ENCODE measurements around the gene NAB2.

NAB2 gene

GRCh38 chr12:57127101-57127725, 38.3 kb downstream of the NAB2 start:
- Mint-ChIP-seq H3K27me3 (ENCODE audit: low read depth) (peaks cover 52% of the 10 kb centered on the region), H3K4me1 (ENCODE audit: low read depth) (peaks cover 4% of the 10 kb centered on the region), H3K4me3 (peak overlapping the region; percentile 77), H3K36me3 (ENCODE audit: low read depth) (peaks cover 8% of the 10 kb centered on the region), H3K27ac (no peak overlapping the region), H3K9me3 (peaks cover 19% of the 10 kb centered on the region)

- peaks cover 14% of the 10 kb centered on the region for H3K9me3 Mint-ChIP-seq
- H3K36me3 Mint-ChIP-seq (ENCODE audit: low read depth): peaks cover 8% of the 10 kb centered on the region
- H3K27ac Mint-ChIP-seq: no peak within 1 kb of the TSS
- peaks cover 4% of the 10 kb centered on the region for H3K4me1 Mint-ChIP-seq (ENCODE audit: low read depth)
- peaks cover 57% of the 10 kb centered on the region for H3K27me3 Mint-ChIP-seq (ENCODE audit: low read depth)
- H3K4me3 Mint-ChIP-seq: peak within 1 kb of the TSS; percentile 77
These were observed 39.0 kb downstream of the NAB2 start, which contains the start of gene LRP1 for GRCh38 chr12:57127726-57128518. TSS of gene LRP1 (plus strand) at chr12:57128483. CDS start at chr12:57128965, 482 bp downstream.

GRCh38 chr12:57128519-57129247, 39.8 kb downstream of the NAB2 start:
- H3K27ac Mint-ChIP-seq: no peak overlapping the region
- no peak overlapping the region for H3K4me3 Mint-ChIP-seq
- peaks cover 5% of the 10 kb centered on the region for H3K36me3 Mint-ChIP-seq (ENCODE audit: low read depth)
- peaks cover 8% of the 10 kb centered on the region for H3K9me3 Mint-ChIP-seq
- peaks cover 4% of the 10 kb centered on the region for H3K4me1 Mint-ChIP-seq (ENCODE audit: low read depth)
- H3K27me3 Mint-ChIP-seq (ENCODE audit: low read depth): peaks cover 57% of the 10 kb centered on the region

GRCh38 chr12:57129321-57129842, 40.5 kb downstream of the NAB2 start:
- H3K27ac Mint-ChIP-seq: no peak overlapping the region
- H3K9me3 Mint-ChIP-seq: peaks cover 1% of the 10 kb centered on the region
- H3K27me3 Mint-ChIP-seq (ENCODE audit: low read depth): peaks cover 54% of the 10 kb centered on the region
- H3K4me3 Mint-ChIP-seq: peak overlapping the region; percentile 59
- H3K36me3 Mint-ChIP-seq (ENCODE audit: low read depth): no peaks in the 10 kb centered on the region
- H3K4me1 Mint-ChIP-seq (ENCODE audit: low read depth): peaks cover 4% of the 10 kb centered on the region

GRCh38 chr12:57129889-57130288, 41.0 kb downstream of the NAB2 start:
- Mint-ChIP-seq H3K4me1 (ENCODE audit: low read depth) (peaks cover 4% of the 10 kb centered on the region), H3K27me3 (ENCODE audit: low read depth) (peaks cover 48% of the 10 kb centered on the region), H3K4me3 (peak overlapping the region; percentile 59), H3K9me3 (no peaks in the 10 kb centered on the region), H3K36me3 (ENCODE audit: low read depth) (no peaks in the 10 kb centered on the region), H3K27ac (no peak overlapping the region)

GRCh38 chr12:57130941-57131340, 42.0 kb downstream of the NAB2 start:
- H3K4me3 Mint-ChIP-seq: no peak overlapping the region
- peaks cover 4% of the 10 kb centered on the region for H3K4me1 Mint-ChIP-seq (ENCODE audit: low read depth)
- H3K27me3 Mint-ChIP-seq (ENCODE audit: low read depth): peaks cover 43% of the 10 kb centered on the region
- H3K9me3 Mint-ChIP-seq: no peaks in the 10 kb centered on the region
- H3K36me3 Mint-ChIP-seq (ENCODE audit: low read depth): no peaks in the 10 kb centered on the region
- H3K27ac Mint-ChIP-seq: no peak overlapping the region

GRCh38 chr12:57131896-57132744, 43.2 kb downstream of the NAB2 start:
- H3K4me1 Mint-ChIP-seq (ENCODE audit: low read depth): peaks cover 3% of the 10 kb centered on the region
- H3K27ac Mint-ChIP-seq: no peak overlapping the region
- no peaks in the 10 kb centered on the region for H3K36me3 Mint-ChIP-seq (ENCODE audit: low read depth)
- H3K4me3 Mint-ChIP-seq: no peak overlapping the region
- H3K27me3 Mint-ChIP-seq (ENCODE audit: low read depth): peaks cover 31% of the 10 kb centered on the region
- H3K9me3 Mint-ChIP-seq: no peaks in the 10 kb centered on the region

- Mint-ChIP-seq H3K4me3 (no peak overlapping the region), H3K9me3 (no peaks in the 10 kb centered on the region), H3K27me3 (ENCODE audit: low read depth) (peaks cover 29% of the 10 kb centered on the region), H3K4me1 (ENCODE audit: low read depth) (no peaks in the 10 kb centered on the region), H3K27ac (no peak overlapping the region), H3K36me3 (ENCODE audit: low read depth) (no peaks in the 10 kb centered on the region)
These were observed 44.2 kb downstream of the NAB2 start for GRCh38 chr12:57133013-57133569.

- Mint-ChIP-seq H3K36me3 (ENCODE audit: low read depth) (no peaks in the 10 kb centered on the region), H3K9me3 (no peaks in the 10 kb centered on the region), H3K27ac (no peak overlapping the region), H3K4me3 (no peak overlapping the region), H3K4me1 (ENCODE audit: low read depth) (no peaks in the 10 kb centered on the region), H3K27me3 (ENCODE audit: low read depth) (peaks cover 29% of the 10 kb centered on the region)
These were observed 45.0 kb downstream of the NAB2 start for GRCh38 chr12:57133916-57134315.

GRCh38 chr12:57134949-57135348, 46.0 kb downstream of the NAB2 start:
- H3K4me1 Mint-ChIP-seq (ENCODE audit: low read depth): no peaks in the 10 kb centered on the region
- no peaks in the 10 kb centered on the region for H3K36me3 Mint-ChIP-seq (ENCODE audit: low read depth)
- H3K27me3 Mint-ChIP-seq (ENCODE audit: low read depth): peaks cover 24% of the 10 kb centered on the region
- no peak overlapping the region for H3K27ac Mint-ChIP-seq
- H3K4me3 Mint-ChIP-seq: no peak overlapping the region
- H3K9me3 Mint-ChIP-seq: no peaks in the 10 kb centered on the region

GRCh38 chr12:57135527-57136326, 46.8 kb downstream of the NAB2 start:
- Mint-ChIP-seq H3K4me1 (ENCODE audit: low read depth) (no peaks in the 10 kb centered on the region), H3K4me3 (no peak overlapping the region), H3K36me3 (ENCODE audit: low read depth) (no peaks in the 10 kb centered on the region), H3K27ac (no peak overlapping the region), H3K27me3 (ENCODE audit: low read depth) (peaks cover 16% of the 10 kb centered on the region), H3K9me3 (no peaks in the 10 kb centered on the region)

GRCh38 chr12:57138526-57139272, 49.8 kb downstream of the NAB2 start:
- no peak overlapping the region for H3K27ac Mint-ChIP-seq

More at GRCh38 chr12:57138526-57139272, 49.8 kb downstream of the NAB2 start:
- Mint-ChIP-seq H3K27me3 (ENCODE audit: low read depth) (no peaks in the 10 kb centered on the region), H3K4me3 (no peak overlapping the region), H3K36me3 (ENCODE audit: low read depth) (no peaks in the 10 kb centered on the region), H3K4me1 (ENCODE audit: low read depth) (no peaks in the 10 kb centered on the region), H3K9me3 (no peaks in the 10 kb centered on the region)
